ENCODE measurements around the gene ISOC1.

DNA sequence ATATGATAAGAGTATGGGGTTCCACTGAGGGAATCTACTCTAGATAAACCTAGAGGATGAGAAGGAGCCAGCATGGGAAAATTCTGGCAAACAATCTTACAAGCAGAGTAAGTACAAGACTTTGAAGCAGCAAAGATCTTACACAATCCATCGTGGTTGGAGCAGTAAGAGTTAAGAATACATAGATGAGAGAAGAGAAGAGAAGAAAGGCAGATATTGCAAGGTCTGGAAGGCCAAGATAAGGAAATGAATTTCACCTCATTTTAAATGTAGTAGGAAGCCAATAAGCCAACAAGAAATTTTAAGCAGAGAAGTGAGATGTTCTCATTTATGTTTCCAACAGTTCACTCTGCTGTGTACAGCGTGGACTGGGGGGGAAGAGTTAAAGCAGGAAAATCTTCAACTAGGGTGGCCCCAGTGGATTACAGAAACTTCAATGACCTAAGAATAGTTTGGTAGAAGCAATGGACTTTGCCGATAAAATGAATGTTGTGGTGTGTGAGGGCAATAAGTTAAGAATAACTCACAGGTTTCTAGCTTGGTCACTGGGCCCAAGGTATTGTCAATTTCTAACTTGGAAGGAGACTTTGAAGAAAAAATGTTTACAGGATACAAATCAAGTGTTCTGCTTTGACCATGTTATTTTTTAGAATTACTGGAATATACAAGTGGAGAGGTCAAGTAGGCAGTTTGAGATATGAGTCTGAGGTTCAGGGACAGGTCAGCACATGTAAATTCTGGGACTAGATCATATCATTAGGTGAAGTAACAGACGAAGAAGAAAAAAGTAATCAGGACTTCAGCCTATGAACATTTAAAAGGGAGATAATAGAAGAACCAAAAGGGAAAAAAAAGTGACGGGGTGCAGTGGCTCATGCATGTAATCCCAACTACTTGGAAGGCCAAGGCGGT is 12.1 kb upstream of the ISOC1 start:
- TF ChIP-seq, protein P1, sequence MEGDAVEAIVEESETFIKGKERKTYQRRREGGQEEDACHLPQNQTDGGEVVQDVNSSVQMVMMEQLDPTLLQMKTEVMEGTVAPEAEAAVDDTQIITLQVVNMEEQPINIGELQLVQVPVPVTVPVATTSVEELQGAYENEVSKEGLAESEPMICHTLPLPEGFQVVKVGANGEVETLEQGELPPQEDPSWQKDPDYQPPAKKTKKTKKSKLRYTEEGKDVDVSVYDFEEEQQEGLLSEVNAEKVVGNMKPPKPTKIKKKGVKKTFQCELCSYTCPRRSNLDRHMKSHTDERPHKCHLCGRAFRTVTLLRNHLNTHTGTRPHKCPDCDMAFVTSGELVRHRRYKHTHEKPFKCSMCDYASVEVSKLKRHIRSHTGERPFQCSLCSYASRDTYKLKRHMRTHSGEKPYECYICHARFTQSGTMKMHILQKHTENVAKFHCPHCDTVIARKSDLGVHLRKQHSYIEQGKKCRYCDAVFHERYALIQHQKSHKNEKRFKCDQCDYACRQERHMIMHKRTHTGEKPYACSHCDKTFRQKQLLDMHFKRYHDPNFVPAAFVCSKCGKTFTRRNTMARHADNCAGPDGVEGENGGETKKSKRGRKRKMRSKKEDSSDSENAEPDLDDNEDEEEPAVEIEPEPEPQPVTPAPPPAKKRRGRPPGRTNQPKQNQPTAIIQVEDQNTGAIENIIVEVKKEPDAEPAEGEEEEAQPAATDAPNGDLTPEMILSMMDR (IDR thresholded peaks at IDR 0.05): no peak
- TF ChIP-seq POLR2A (IDR thresholded peaks at IDR 0.05): no peak
